HUES6 (cell line): ENCODE measurements around the gene TINAGL1.

ENCODE experiments used
- H3K27ac ChIP-seq: 2 replicates; pipeline ENCODE4 v1.7.0; 2013; ENCODE audit warnings: low read depth, mild to moderate bottlenecking, low read length, inconsistent platforms
- H3K27me3 ChIP-seq: 2 replicates; pipeline ENCODE4 v1.6.1; 2013; ENCODE audit warnings: low read length; ENCODE audit not compliant: control insufficient read depth, insufficient read depth
- H3K36me3 ChIP-seq: 2 replicates; pipeline ENCODE4 v1.6.1; 2013; ENCODE audit warnings: low read length; ENCODE audit not compliant: control insufficient read depth, insufficient read depth
- H3K4me1 ChIP-seq: 2 replicates; pipeline ENCODE4 v1.6.1; 2013; ENCODE audit warnings: low read length; ENCODE audit not compliant: control insufficient read depth, insufficient read depth
- H3K4me3 ChIP-seq: 2 replicates; pipeline ENCODE4 v1.5.1; 2013; ENCODE audit warnings: low read depth, low read length
- H3K9ac ChIP-seq: one replicate; pipeline ENCODE4 v1.6.1; 2013; ENCODE audit warnings: mild to moderate bottlenecking, low read length
- H3K9me3 ChIP-seq: 2 replicates; pipeline ENCODE4 v1.6.1; 2013; ENCODE audit warnings: low read depth, low read length; ENCODE audit not compliant: control insufficient read depth, insufficient read depth

Gene TINAGL1

GRCh38 chr1:31593770-31594632, 17.7 kb downstream of the TINAGL1 start:
- H3K9me3 ChIP-seq: no peaks in the 10 kb centered on the region
- peaks cover 22% of the 10 kb centered on the region for H3K27me3 ChIP-seq
- no peaks in the 10 kb centered on the region for H3K36me3 ChIP-seq
- peaks cover 5% of the 10 kb centered on the region for H3K4me1 ChIP-seq
- H3K9ac ChIP-seq: no peak overlapping the region
- no peak overlapping the region for H3K27ac ChIP-seq
- H3K4me3 ChIP-seq: no peak overlapping the region

- no peak overlapping the region for H3K9ac ChIP-seq
- H3K27ac ChIP-seq: no peak overlapping the region
- peaks cover 5% of the 10 kb centered on the region for H3K4me1 ChIP-seq
- H3K9me3 ChIP-seq: no peaks in the 10 kb centered on the region
- no peak overlapping the region for H3K4me3 ChIP-seq
- peaks cover 15% of the 10 kb centered on the region for H3K27me3 ChIP-seq
- no peaks in the 10 kb centered on the region for H3K36me3 ChIP-seq
Observed at GRCh38 chr1:31595836-31596736, 19.8 kb downstream of the TINAGL1 start.

GRCh38 chr1:31596737-31597097, 20.4 kb downstream of the TINAGL1 start:
- Histone ChIP-seq H3K27ac (no peak overlapping the region), H3K4me1 (peaks cover 3% of the 10 kb centered on the region), H3K27me3 (peaks cover 9% of the 10 kb centered on the region), H3K36me3 (no peaks in the 10 kb centered on the region), H3K9ac (no peak overlapping the region), H3K9me3 (no peaks in the 10 kb centered on the region), H3K4me3 (no peak overlapping the region)

GRCh38 chr1:31598980-31599379, 22.7 kb downstream of the TINAGL1 start:
- Histone ChIP-seq H3K36me3 (no peaks in the 10 kb centered on the region), H3K4me1 (no peaks in the 10 kb centered on the region), H3K4me3 (no peak overlapping the region), H3K27me3 (no peaks in the 10 kb centered on the region), H3K9me3 (no peaks in the 10 kb centered on the region), H3K27ac (no peak overlapping the region), H3K9ac (no peak overlapping the region)

- Histone ChIP-seq H3K27ac (no peak overlapping the region), H3K27me3 (no peaks in the 10 kb centered on the region), H3K36me3 (no peaks in the 10 kb centered on the region), H3K9me3 (no peaks in the 10 kb centered on the region), H3K4me1 (no peaks in the 10 kb centered on the region), H3K9ac (no peak overlapping the region), H3K4me3 (no peak overlapping the region)
Observed at GRCh38 chr1:31600641-31601040, 24.3 kb downstream of the TINAGL1 start.

GRCh38 chr1:31602081-31602480, 25.8 kb downstream of the TINAGL1 start:
- H3K4me3 ChIP-seq: no peak overlapping the region

GRCh38 chr1:31605908-31606427, 29.7 kb downstream of the TINAGL1 start:
- H3K27me3 ChIP-seq: no peaks in the 10 kb centered on the region
- H3K27ac ChIP-seq: no peak overlapping the region

More at GRCh38 chr1:31602081-31602480, 25.8 kb downstream of the TINAGL1 start:
- no peak overlapping the region for H3K9ac ChIP-seq
- H3K9me3 ChIP-seq: no peaks in the 10 kb centered on the region
- no peak overlapping the region for H3K27ac ChIP-seq
- H3K36me3 ChIP-seq: no peaks in the 10 kb centered on the region
- no peaks in the 10 kb centered on the region for H3K4me1 ChIP-seq
- no peaks in the 10 kb centered on the region for H3K27me3 ChIP-seq

GRCh38 chr1:31607360-31607759, 31.0 kb downstream of the TINAGL1 start:
- no peaks in the 10 kb centered on the region for H3K9me3 ChIP-seq
- H3K9ac ChIP-seq: no peak overlapping the region
- H3K27me3 ChIP-seq: no peaks in the 10 kb centered on the region
- no peak overlapping the region for H3K4me3 ChIP-seq
- H3K27ac ChIP-seq: no peak overlapping the region
- no peaks in the 10 kb centered on the region for H3K36me3 ChIP-seq
- H3K4me1 ChIP-seq: no peaks in the 10 kb centered on the region

More at GRCh38 chr1:31605908-31606427, 29.7 kb downstream of the TINAGL1 start:
- H3K4me1 ChIP-seq: no peaks in the 10 kb centered on the region
- no peak overlapping the region for H3K4me3 ChIP-seq
- H3K36me3 ChIP-seq: no peaks in the 10 kb centered on the region
- no peaks in the 10 kb centered on the region for H3K9me3 ChIP-seq
- no peak overlapping the region for H3K9ac ChIP-seq

- H3K36me3 ChIP-seq: no peaks in the 10 kb centered on the region
- no peak overlapping the region for H3K27ac ChIP-seq
- H3K9ac ChIP-seq: no peak overlapping the region
- no peak overlapping the region for H3K4me3 ChIP-seq
- H3K4me1 ChIP-seq: peaks cover 7% of the 10 kb centered on the region
- no peaks in the 10 kb centered on the region for H3K9me3 ChIP-seq
- no peaks in the 10 kb centered on the region for H3K27me3 ChIP-seq
Observed at GRCh38 chr1:31609514-31610118, 33.3 kb downstream of the TINAGL1 start.

GRCh38 chr1:31614414-31615005, 38.2 kb downstream of the TINAGL1 start:
- Histone ChIP-seq H3K4me1 (peaks cover 13% of the 10 kb centered on the region), H3K9ac (no peak overlapping the region), H3K9me3 (no peaks in the 10 kb centered on the region), H3K4me3 (no peak overlapping the region), H3K27ac (no peak overlapping the region), H3K27me3 (peaks cover 44% of the 10 kb centered on the region), H3K36me3 (no peaks in the 10 kb centered on the region)
